Endothelial cell of umbilical vein (primary cell): ENCODE measurements around the gene IL17REL.

ENCODE experiments used
- EZH2 ChIP-seq: IDR thresholded peaks from 2 replicates; pipeline ENCODE4 v1.6.1; 2012; ENCODE audit warnings: borderline replicate concordance, low read depth, mild to moderate bottlenecking, moderate library complexity, low read length, inconsistent platforms; ENCODE audit not compliant: severe bottlenecking
- POLR2A ChIP-seq: IDR thresholded peaks from 2 replicates; pipeline ENCODE4 v1.6.1; 2012; ENCODE audit warnings: low read depth, mild to moderate bottlenecking, control low read depth, low read length
- POLR2AphosphoS5 ChIP-seq: IDR thresholded peaks from 2 replicates; pipeline ENCODE4 v1.6.1; 2012; ENCODE audit warnings: low read depth, mild to moderate bottlenecking, control low read depth, low read length, moderate library complexity; ENCODE audit not compliant: insufficient read depth
- TF ChIP-seq, protein P1 (sequence below), 2 donors: IDR thresholded peaks; 1 replicate in 1 of 2; 2 replicates in 1 of 2; pipeline ENCODE4 v1.5.1; 2011; ENCODE audit warnings: low read length in 2 of 2, mild to moderate bottlenecking in 2 of 2, moderate library complexity in 2 of 2, control low read depth in 1 of 2, inconsistent platforms in 1 of 2, low read depth in 1 of 2; ENCODE audit not compliant: insufficient read depth in 1 of 2; ENCODE audit errors: extremely low read depth in 1 of 2
- TF ChIP-seq, protein P2 (sequence below): IDR thresholded peaks from 2 replicates; pipeline ENCODE4 v1.6.1; 2011; ENCODE audit not compliant: insufficient read depth, insufficient read length

DNA sequence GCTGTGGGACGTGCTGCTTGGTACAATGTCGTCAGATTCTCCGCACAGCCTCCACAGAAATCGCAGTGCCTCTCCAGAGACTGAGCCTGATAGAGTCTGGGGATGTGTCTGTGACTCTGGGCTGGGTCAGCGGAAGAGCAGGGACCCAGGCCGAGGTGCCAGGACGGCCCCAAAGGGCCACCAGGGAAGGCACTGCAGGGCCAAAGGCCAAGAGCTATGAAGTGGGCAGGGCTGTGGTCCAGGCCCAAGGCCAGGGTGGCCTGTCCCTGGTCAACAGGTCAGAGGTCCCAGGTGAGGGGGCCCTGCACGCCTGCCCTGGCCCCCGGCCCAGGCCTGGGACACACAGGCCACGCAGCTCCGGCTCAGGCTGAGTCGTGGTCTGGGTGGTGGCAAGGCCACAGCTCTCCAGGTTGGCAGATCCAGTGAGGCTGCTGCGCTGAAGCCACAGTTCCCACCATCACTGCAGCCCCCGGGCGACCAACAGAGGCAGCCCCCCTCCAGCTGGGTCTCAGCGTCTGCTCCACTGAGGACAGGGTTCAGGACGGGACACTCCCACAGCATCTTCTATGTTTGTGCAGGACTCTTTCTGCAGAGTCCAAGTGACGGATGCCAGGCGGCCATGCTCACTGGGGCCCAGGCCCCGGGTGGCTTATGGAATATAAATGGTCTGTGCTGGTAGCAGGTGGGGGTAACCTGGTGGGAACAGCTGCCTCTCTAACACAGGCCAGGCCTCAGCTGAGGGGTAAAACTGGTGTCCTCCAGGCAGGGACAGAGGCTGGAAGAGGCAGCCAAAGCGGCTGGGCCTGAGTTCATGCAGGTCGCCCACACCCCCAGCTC, 56.8 kb downstream of the IL17REL start:
- TF ChIP-seq, protein P1, sequence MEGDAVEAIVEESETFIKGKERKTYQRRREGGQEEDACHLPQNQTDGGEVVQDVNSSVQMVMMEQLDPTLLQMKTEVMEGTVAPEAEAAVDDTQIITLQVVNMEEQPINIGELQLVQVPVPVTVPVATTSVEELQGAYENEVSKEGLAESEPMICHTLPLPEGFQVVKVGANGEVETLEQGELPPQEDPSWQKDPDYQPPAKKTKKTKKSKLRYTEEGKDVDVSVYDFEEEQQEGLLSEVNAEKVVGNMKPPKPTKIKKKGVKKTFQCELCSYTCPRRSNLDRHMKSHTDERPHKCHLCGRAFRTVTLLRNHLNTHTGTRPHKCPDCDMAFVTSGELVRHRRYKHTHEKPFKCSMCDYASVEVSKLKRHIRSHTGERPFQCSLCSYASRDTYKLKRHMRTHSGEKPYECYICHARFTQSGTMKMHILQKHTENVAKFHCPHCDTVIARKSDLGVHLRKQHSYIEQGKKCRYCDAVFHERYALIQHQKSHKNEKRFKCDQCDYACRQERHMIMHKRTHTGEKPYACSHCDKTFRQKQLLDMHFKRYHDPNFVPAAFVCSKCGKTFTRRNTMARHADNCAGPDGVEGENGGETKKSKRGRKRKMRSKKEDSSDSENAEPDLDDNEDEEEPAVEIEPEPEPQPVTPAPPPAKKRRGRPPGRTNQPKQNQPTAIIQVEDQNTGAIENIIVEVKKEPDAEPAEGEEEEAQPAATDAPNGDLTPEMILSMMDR (IDR thresholded peaks at IDR 0.05; ENCODE audit: extremely low read depth in 1 of 2, insufficient read depth in 1 of 2, low read depth in 1 of 2, low read length in 2 of 2), result no peak
- TF ChIP-seq POLR2AphosphoS5 (no peak), EZH2 (no peak), POLR2A (no peak)
- TF ChIP-seq, protein P2, sequence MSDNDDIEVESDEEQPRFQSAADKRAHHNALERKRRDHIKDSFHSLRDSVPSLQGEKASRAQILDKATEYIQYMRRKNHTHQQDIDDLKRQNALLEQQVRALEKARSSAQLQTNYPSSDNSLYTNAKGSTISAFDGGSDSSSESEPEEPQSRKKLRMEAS, result no peak
